Lower leg skin (tissue), 4 donors: ENCODE data around the gene CLRN3. TPM values are rescaled to one million over a fixed set of nuclear protein-coding genes. Genes with fewer than 3 reads are reported as not detected.

Experiments used
- DNase-seq, 2 donors: peaks; one replicate each; pipeline ENCODE4 v3.0.0-alpha.2; 2019; ENCODE audit warnings: low spot score in 2 of 2
- H3K4me3 ChIP-seq: fragments of 200-600 bp; sonication (generic); 2 replicates; pipeline ENCODE4 v1.5.1; 2017; ENCODE audit warnings: mild to moderate bottlenecking, low read depth; ENCODE audit not compliant: poor library complexity, severe bottlenecking
- POLR2A ChIP-seq, 2 donors: fragments of 450-650 bp; IDR thresholded peaks; one replicate each; pipeline ENCODE4 v1.6.1; 2016 to 2017; ENCODE audit warnings: antibody characterized with exemption in 2 of 2, mild to moderate bottlenecking in 1 of 2, moderate library complexity in 1 of 2
- WGBS, 2 donors: methylation state at CpG; one replicate each; pipeline ENCODE4 v1.1.5; 2018; 5-methylcytosine and 5-hydroxymethylcytosine counted together
- intact Hi-C: fragments of 100-400 bp; cut with DNase I; formaldehyde crosslinking; loops from one replicate; pipeline ENCODE4 v1.15.0; 2023; ENCODE audit warnings: low total_unique reads
- total RNA-seq, 4 donors: library from RNA; depleted of rRNA; stranded (reverse); fragments of >200 nt; gene quantifications; one replicate each; pipeline ENCODE4 v1.1.0, GENCODE V29; 2016
- TF ChIP-seq, protein P1 (sequence below), 3 donors: fragments of 450-650 bp; IDR thresholded peaks; one replicate each; pipeline ENCODE4 v1.5.1; 2016; ENCODE audit warnings: antibody characterized with exemption in 3 of 3, mild to moderate bottlenecking in 3 of 3, moderate library complexity in 2 of 3

CLRN3 gene
- total RNA-seq, 4 donors from 2014 or later = not detected

GRCh38 chr10:127935071-127935561 is 42.4 kb upstream of the CLRN3 start:
- intact Hi-C loops = no loop called here
- 65 to 68% methylated on average over 16 of the region's 16 CpGs for WGBS, 2 donors
- no peak for TF ChIP-seq POLR2A (IDR thresholded peaks at IDR 0.05)
- TF ChIP-seq, protein P1, sequence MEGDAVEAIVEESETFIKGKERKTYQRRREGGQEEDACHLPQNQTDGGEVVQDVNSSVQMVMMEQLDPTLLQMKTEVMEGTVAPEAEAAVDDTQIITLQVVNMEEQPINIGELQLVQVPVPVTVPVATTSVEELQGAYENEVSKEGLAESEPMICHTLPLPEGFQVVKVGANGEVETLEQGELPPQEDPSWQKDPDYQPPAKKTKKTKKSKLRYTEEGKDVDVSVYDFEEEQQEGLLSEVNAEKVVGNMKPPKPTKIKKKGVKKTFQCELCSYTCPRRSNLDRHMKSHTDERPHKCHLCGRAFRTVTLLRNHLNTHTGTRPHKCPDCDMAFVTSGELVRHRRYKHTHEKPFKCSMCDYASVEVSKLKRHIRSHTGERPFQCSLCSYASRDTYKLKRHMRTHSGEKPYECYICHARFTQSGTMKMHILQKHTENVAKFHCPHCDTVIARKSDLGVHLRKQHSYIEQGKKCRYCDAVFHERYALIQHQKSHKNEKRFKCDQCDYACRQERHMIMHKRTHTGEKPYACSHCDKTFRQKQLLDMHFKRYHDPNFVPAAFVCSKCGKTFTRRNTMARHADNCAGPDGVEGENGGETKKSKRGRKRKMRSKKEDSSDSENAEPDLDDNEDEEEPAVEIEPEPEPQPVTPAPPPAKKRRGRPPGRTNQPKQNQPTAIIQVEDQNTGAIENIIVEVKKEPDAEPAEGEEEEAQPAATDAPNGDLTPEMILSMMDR (IDR thresholded peaks at IDR 0.05) = no peak
- peak in 1 of 2 donors; percentile 61 for DNase-seq
- no peak overlapping the region for H3K4me3 ChIP-seq

DNA sequence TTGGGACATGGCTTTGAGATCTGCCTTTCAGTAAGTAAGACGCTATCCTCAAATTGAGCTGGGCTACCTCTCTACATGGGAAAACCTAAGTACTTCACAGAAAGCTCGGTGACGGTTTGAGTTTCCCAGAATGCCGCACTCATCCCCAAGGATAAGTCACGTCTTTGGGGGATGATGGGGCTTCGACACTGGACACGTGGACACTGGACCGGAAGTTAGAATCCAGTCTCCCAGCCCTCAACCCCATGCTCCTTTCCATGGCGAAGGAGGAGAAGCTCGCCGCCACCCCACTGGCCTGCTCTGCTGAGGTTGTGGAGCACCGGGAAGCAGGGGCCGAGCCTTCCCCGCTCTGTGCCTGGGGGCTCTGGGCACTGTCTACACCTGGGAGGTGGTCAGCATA is 41.6 kb upstream of the CLRN3 start:
- H3K4me3 ChIP-seq = no peak overlapping the region
- intact Hi-C loops = no loop called here
- 94 to 97% methylated on average over 14 of the region's 14 CpGs for WGBS, 2 donors
- TF ChIP-seq POLR2A (IDR thresholded peaks at IDR 0.05) = no peak
- TF ChIP-seq, protein P1 (IDR thresholded peaks at IDR 0.05) = no peak
- DNase-seq = peak in 1 of 2 donors; percentile 65

- 82 to 88% methylated on average over 5 of the region's 5 CpGs for WGBS, 2 donors
- intact Hi-C loops = no loop called here
- no peak for DNase-seq
- no peak overlapping the region for H3K4me3 ChIP-seq
- TF ChIP-seq POLR2A (IDR thresholded peaks at IDR 0.05) = no peak
These were observed 40.5 kb upstream of the CLRN3 start for GRCh38 chr10:127933271-127933670.

GRCh38 chr10:127932521-127933270 is 40.0 kb upstream of the CLRN3 start:
- intact Hi-C loops = no loop called here
- peak in 1 of 2 donors; percentile 49 for DNase-seq
- WGBS, 2 donors = 93% methylated on average over 15 of the region's 15 CpGs
- TF ChIP-seq POLR2A (IDR thresholded peaks at IDR 0.05) = no peak
- TF ChIP-seq, protein P1 (IDR thresholded peaks at IDR 0.05) = no peak
- no peak overlapping the region for H3K4me3 ChIP-seq

- TF ChIP-seq POLR2A (IDR thresholded peaks at IDR 0.05) = no peak
- TF ChIP-seq, protein P1 (IDR thresholded peaks at IDR 0.05) = no peak
- H3K4me3 ChIP-seq = no peak overlapping the region
- intact Hi-C loops = no loop called here
- WGBS, 2 donors = 57 to 62% methylated on average over 10 of the region's 10 CpGs
- peak in 1 of 2 donors; percentile 18 for DNase-seq
These were observed 35.5 kb upstream of the CLRN3 start for GRCh38 chr10:127928021-127928806.

DNA sequence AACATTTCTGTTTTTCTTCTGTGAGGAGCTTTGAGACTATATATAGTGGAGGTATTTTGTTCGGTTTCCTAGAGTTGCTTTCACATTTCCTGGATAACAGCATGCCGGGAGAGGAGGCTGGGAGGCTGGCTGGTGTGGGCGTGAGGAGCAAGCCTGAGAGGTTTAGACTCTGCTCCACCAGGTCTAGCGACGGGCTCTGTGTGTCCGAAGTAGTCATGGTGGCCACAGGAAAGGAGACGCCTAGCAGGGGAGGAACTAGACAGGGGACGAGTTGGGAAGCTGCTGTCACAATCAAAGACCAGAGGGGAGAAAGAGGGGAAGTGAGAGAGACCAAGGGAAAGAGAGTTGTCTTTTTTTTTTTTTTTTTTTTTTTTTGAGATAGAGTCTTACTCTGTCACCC is 33.7 kb upstream of the CLRN3 start:
- WGBS, 2 donors = 80% methylated on average over 8 of the region's 8 CpGs
- peak in 1 of 2 donors; percentile 58 for DNase-seq
- TF ChIP-seq POLR2A (IDR thresholded peaks at IDR 0.05) = no peak
- TF ChIP-seq, protein P1 (IDR thresholded peaks at IDR 0.05) = no peak
- no peak overlapping the region for H3K4me3 ChIP-seq
- intact Hi-C loops = no loop called here
